ENCODE data around the gene ABCA2.

- no peak for TF ChIP-seq POLR2AphosphoS5 (IDR thresholded peaks at IDR 0.05; ENCODE audit: low read depth, low read length)
- no peak for TF ChIP-seq REST (IDR thresholded peaks at IDR 0.05; ENCODE audit: insufficient read depth in 1 of 2, low read depth in 2 of 2, low read length in 2 of 2)
- TF ChIP-seq TAF1 (IDR thresholded peaks at IDR 0.05; ENCODE audit: borderline replicate concordance, insufficient read depth, low read length), result no peak
- no peak for TF ChIP-seq SIN3A (IDR thresholded peaks at IDR 0.05; ENCODE audit: borderline replicate concordance, insufficient read depth, low read length)
These were observed 32.7 kb downstream of the ABCA2 start for GRCh38 chr9:136995362-136995761.

Measured in PFSK-1 (cell line).